ENCODE results near the gene ARFGAP3. TPM values are rescaled to one million over a fixed set of nuclear protein-coding genes. Genes with fewer than 3 reads are reported as not detected.

The ARFGAP3 gene
- total RNA-seq, 2 experiments from 2014 or later = 27.1 to 27.2 TPM

- TF ChIP-seq CTCF (IDR thresholded peaks at IDR 0.05) = no peak
- no peak overlapping the region for H3K27ac Mint-ChIP-seq
- no peaks in the 10 kb centered on the region for H3K27me3 Mint-ChIP-seq
- H3K9me3 Mint-ChIP-seq = no peaks in the 10 kb centered on the region
- ChIA-PET POLR2A (no interaction called here), CTCF (interaction anchor here (1.5 kb wide), 1 partner anchor 13 kb away, joined by 6 read pairs; no protein-coding TSS in a partner anchor)
- DNase-seq = no peak
- H3K4me1 Mint-ChIP-seq (ENCODE audit: low read depth) = no peaks in the 10 kb centered on the region
- intact Hi-C loops (cut with micrococcal nuclease) = no loop called here
- ATAC-seq = no peak
- H3K4me3 Mint-ChIP-seq = no peak overlapping the region
- H3K36me3 Mint-ChIP-seq (ENCODE audit: low read depth) = no peaks in the 10 kb centered on the region
These were observed 24.2 kb upstream of the ARFGAP3 start for GRCh38 chr22:42881298-42881697.

GRCh38 chr22:42880815-42881214 is 23.7 kb upstream of the ARFGAP3 start:
- ChIA-PET POLR2A (no interaction called here), CTCF (interaction anchor here (1.5 kb wide), 1 partner anchor 13 kb away, joined by 6 read pairs; no protein-coding TSS in a partner anchor)
- H3K4me3 Mint-ChIP-seq = no peak overlapping the region
- H3K4me1 Mint-ChIP-seq (ENCODE audit: low read depth) = no peaks in the 10 kb centered on the region
- no peaks in the 10 kb centered on the region for H3K36me3 Mint-ChIP-seq (ENCODE audit: low read depth)
- no peaks in the 10 kb centered on the region for H3K9me3 Mint-ChIP-seq
- H3K27me3 Mint-ChIP-seq = no peaks in the 10 kb centered on the region
- H3K27ac Mint-ChIP-seq = no peak overlapping the region
- intact Hi-C loops (cut with micrococcal nuclease) = no loop called here
- DNase-seq (no peak), ATAC-seq (no peak)
- TF ChIP-seq CTCF (IDR thresholded peaks at IDR 0.05) = no peak

- H3K4me1 Mint-ChIP-seq (ENCODE audit: low read depth) = no peaks in the 10 kb centered on the region
- H3K27ac Mint-ChIP-seq = no peak overlapping the region
- H3K4me3 Mint-ChIP-seq = no peak overlapping the region
- no peaks in the 10 kb centered on the region for H3K9me3 Mint-ChIP-seq
- H3K27me3 Mint-ChIP-seq = no peaks in the 10 kb centered on the region
- H3K36me3 Mint-ChIP-seq (ENCODE audit: low read depth) = peaks cover 4% of the 10 kb centered on the region
- ATAC-seq = no peak
- no peak for DNase-seq
- no peak for TF ChIP-seq CTCF (IDR thresholded peaks at IDR 0.05)
- intact Hi-C loops (cut with micrococcal nuclease) = no loop called here
- ChIA-PET POLR2A (interaction anchor here (1.0 kb wide), 1 partner anchor 14 kb away, joined by 3 read pairs; no protein-coding TSS in a partner anchor), CTCF (interaction anchor here (1.1 kb wide), 1 partner anchor 12 kb away, joined by 4 read pairs; no protein-coding TSS in a partner anchor)
These were observed 22.4 kb upstream of the ARFGAP3 start for GRCh38 chr22:42879371-42880021.

GRCh38 chr22:42878561-42879305 is 21.7 kb upstream of the ARFGAP3 start:
- no peak for ATAC-seq
- POLR2A ChIA-PET = no interaction called here
- Mint-ChIP-seq H3K36me3 (ENCODE audit: low read depth) (peaks cover 8% of the 10 kb centered on the region), H3K27ac (no peak overlapping the region), H3K9me3 (no peaks in the 10 kb centered on the region), H3K27me3 (no peaks in the 10 kb centered on the region), H3K4me1 (ENCODE audit: low read depth) (no peaks in the 10 kb centered on the region), H3K4me3 (no peak overlapping the region)
- intact Hi-C loops (cut with micrococcal nuclease) = no loop called here
- TF ChIP-seq CTCF (IDR thresholded peaks at IDR 0.05) = no peak
- CTCF ChIA-PET = no interaction called here
- DNase-seq = no peak
